Activated CD4-positive, alpha-beta T cell treated with anti-CD3 and anti-CD28 coated beads, Interleukin-2, amount 10 ng/mL, durations not matched to agents 7 days and 5 days (primary cell): ENCODE measurements around the gene MAP3K7. TPM values are rescaled to one million over a fixed set of nuclear protein-coding genes. Genes with fewer than 3 reads are reported as not detected.

Experiments used
- CTCF ChIA-PET: fragments of 350-600 bp; sonication (Branson Sonifier 250); formaldehyde crosslinking; loops from one replicate; lab custom pipeline; 2021; ENCODE audit warnings: antibody characterized with exemption; lab: Charles Lee
- POLR2A ChIA-PET: fragments of 350-600 bp; sonication (Branson Sonifier 250); formaldehyde crosslinking; loops from one replicate; lab custom pipeline; 2021; ENCODE audit warnings: antibody characterized with exemption; lab: Charles Lee
- DNase-seq: peaks from one replicate; pipeline ENCODE4 v3.0.0-alpha.2; 2020
- H3K27ac Mint-ChIP-seq: one replicate; pipeline ENCODE4 v1.8.0; 2021; ENCODE audit warnings: mild to moderate bottlenecking, moderate library complexity, mixed read lengths
- H3K27me3 Mint-ChIP-seq: one replicate; pipeline ENCODE4 v1.8.0; 2021; ENCODE audit warnings: mixed read lengths
- H3K36me3 Mint-ChIP-seq: one replicate; pipeline ENCODE4 v1.8.0; 2021; ENCODE audit warnings: low read depth, mixed read lengths
- H3K4me1 Mint-ChIP-seq: one replicate; pipeline ENCODE4 v1.8.0; 2021; ENCODE audit warnings: mixed read lengths
- H3K4me3 Mint-ChIP-seq: one replicate; pipeline ENCODE4 v1.8.0; 2021; ENCODE audit warnings: mild to moderate bottlenecking, moderate library complexity, mixed read lengths
- H3K9me3 Mint-ChIP-seq: one replicate; pipeline ENCODE4 v1.8.0; 2021; ENCODE audit warnings: mixed read lengths
- total RNA-seq, 2 experiments: library from RNA; stranded (reverse); gene quantifications; one replicate each; pipeline ENCODE4 v1.2.3, GENCODE V29; 2021

The MAP3K7 gene
- total RNA-seq, 2 experiments from 2014 or later: 29.1 to 35.2 TPM

GRCh38 chr6:90502866-90503407, 83.9 kb downstream of the MAP3K7 start:
- no peak for DNase-seq
- ChIA-PET CTCF (interaction anchor here (0.6 to 1.5 kb wide), 2 partner anchors 19 to 150 kb away, joined by 3 to 8 read pairs; no protein-coding TSS in a partner anchor), POLR2A (no interaction called here)
- H3K27me3 Mint-ChIP-seq: peaks cover 19% of the 10 kb centered on the region
- no peaks in the 10 kb centered on the region for H3K36me3 Mint-ChIP-seq
- H3K27ac Mint-ChIP-seq: no peak overlapping the region
- H3K4me3 Mint-ChIP-seq: no peak overlapping the region
- H3K4me1 Mint-ChIP-seq: peaks cover 10% of the 10 kb centered on the region
- H3K9me3 Mint-ChIP-seq: peaks cover under 1% of the 10 kb centered on the region

GRCh38 chr6:90502381-90502780, 84.5 kb downstream of the MAP3K7 start:
- CTCF ChIA-PET: no interaction called here
- H3K4me1 Mint-ChIP-seq: peaks cover 10% of the 10 kb centered on the region

GRCh38 chr6:90500458-90500857, 86.4 kb downstream of the MAP3K7 start:
- H3K27me3 Mint-ChIP-seq: peaks cover 25% of the 10 kb centered on the region

More at GRCh38 chr6:90502381-90502780, 84.5 kb downstream of the MAP3K7 start:
- peaks cover 25% of the 10 kb centered on the region for H3K27me3 Mint-ChIP-seq
- no peaks in the 10 kb centered on the region for H3K9me3 Mint-ChIP-seq
- H3K4me3 Mint-ChIP-seq: no peak overlapping the region
- POLR2A ChIA-PET: no interaction called here
- no peak overlapping the region for H3K27ac Mint-ChIP-seq
- no peak for DNase-seq
- H3K36me3 Mint-ChIP-seq: no peaks in the 10 kb centered on the region

GRCh38 chr6:90497411-90497810, 89.5 kb downstream of the MAP3K7 start:
- Mint-ChIP-seq H3K27ac (no peak overlapping the region), H3K4me3 (no peak overlapping the region), H3K27me3 (peaks cover 20% of the 10 kb centered on the region), H3K9me3 (no peaks in the 10 kb centered on the region), H3K36me3 (no peaks in the 10 kb centered on the region), H3K4me1 (peaks cover 7% of the 10 kb centered on the region)
- no peak for DNase-seq
- ChIA-PET CTCF (interaction anchor here (0.8 to 1.7 kb wide), 5 partner anchors 9 to 293 kb away, joined by 3 to 5 read pairs (median 3); no protein-coding TSS in a partner anchor), POLR2A (no interaction called here)

More at GRCh38 chr6:90500458-90500857, 86.4 kb downstream of the MAP3K7 start:
- ChIA-PET CTCF (interaction anchor here (0.6 to 1.5 kb wide), 5 partner anchors 8 to 560 kb away, joined by 3 to 4 read pairs (median 3); no protein-coding TSS in a partner anchor), POLR2A (no interaction called here)
- no peaks in the 10 kb centered on the region for H3K9me3 Mint-ChIP-seq
- H3K4me3 Mint-ChIP-seq: no peak overlapping the region
- DNase-seq: no peak
- H3K27ac Mint-ChIP-seq: no peak overlapping the region
- H3K4me1 Mint-ChIP-seq: peaks cover 10% of the 10 kb centered on the region
- no peaks in the 10 kb centered on the region for H3K36me3 Mint-ChIP-seq

GRCh38 chr6:90496258-90497016, 90.4 kb downstream of the MAP3K7 start:
- no peaks in the 10 kb centered on the region for H3K36me3 Mint-ChIP-seq
- CTCF ChIA-PET: interaction anchor here (1.7 kb wide), 1 partner anchor 292 kb away, joined by 3 read pairs; no protein-coding TSS in a partner anchor
- H3K27ac Mint-ChIP-seq: no peak overlapping the region
- H3K27me3 Mint-ChIP-seq: peaks cover 26% of the 10 kb centered on the region
- POLR2A ChIA-PET: no interaction called here
- peaks cover 7% of the 10 kb centered on the region for H3K4me1 Mint-ChIP-seq
- DNase-seq: no peak
- no peaks in the 10 kb centered on the region for H3K9me3 Mint-ChIP-seq
- H3K4me3 Mint-ChIP-seq: no peak overlapping the region

DNA sequence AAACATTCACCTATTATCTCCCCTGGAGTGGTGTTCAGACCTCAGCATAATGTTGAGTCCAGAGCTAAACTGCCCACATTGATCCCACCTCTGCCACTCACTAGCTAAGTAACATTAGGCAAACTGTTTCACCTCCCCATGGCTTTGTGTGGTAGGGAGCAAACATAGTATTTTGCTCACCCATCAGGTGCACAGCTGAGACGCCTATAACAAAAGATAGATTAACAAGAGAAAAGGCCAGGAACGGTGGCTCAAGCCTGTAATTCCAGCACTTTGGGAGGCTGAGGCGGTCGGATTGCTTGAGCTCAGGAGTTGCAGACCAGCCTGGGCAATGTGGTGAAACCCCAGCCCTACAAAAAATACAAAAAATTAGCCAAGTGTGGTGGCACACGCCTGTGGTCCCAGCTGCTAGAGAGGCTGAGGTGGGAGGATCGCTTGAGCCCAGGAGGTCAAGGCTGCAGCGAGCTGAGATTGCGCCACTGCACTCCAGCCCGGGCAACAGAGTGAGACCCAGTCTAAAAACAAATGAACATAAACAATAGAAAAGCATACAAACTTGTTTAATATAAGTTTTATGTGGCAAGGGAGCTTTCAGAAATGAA, 91.6 kb downstream of the MAP3K7 start:
- Mint-ChIP-seq H3K27me3 (peaks cover 29% of the 10 kb centered on the region), H3K4me1 (peaks cover 7% of the 10 kb centered on the region), H3K4me3 (no peak overlapping the region), H3K9me3 (no peaks in the 10 kb centered on the region), H3K27ac (no peak overlapping the region), H3K36me3 (no peaks in the 10 kb centered on the region)
- DNase-seq: no peak
- ChIA-PET POLR2A (no interaction called here), CTCF (interaction anchor here (0.8 kb wide), 1 partner anchor 9 kb away, joined by 4 read pairs; no protein-coding TSS in a partner anchor)

- POLR2A ChIA-PET: no interaction called here
- Mint-ChIP-seq H3K4me1 (peaks cover 7% of the 10 kb centered on the region), H3K27me3 (peaks cover 30% of the 10 kb centered on the region), H3K27ac (no peak overlapping the region), H3K36me3 (no peaks in the 10 kb centered on the region), H3K4me3 (no peak overlapping the region), H3K9me3 (no peaks in the 10 kb centered on the region)
- no peak for DNase-seq
- CTCF ChIA-PET: interaction anchor here (0.7 to 1.2 kb wide), 5 partner anchors 10 to 564 kb away, joined by 3 read pairs; no protein-coding TSS in a partner anchor
Measured at GRCh38 chr6:90494067-90494780, 92.6 kb downstream of the MAP3K7 start.

DNA sequence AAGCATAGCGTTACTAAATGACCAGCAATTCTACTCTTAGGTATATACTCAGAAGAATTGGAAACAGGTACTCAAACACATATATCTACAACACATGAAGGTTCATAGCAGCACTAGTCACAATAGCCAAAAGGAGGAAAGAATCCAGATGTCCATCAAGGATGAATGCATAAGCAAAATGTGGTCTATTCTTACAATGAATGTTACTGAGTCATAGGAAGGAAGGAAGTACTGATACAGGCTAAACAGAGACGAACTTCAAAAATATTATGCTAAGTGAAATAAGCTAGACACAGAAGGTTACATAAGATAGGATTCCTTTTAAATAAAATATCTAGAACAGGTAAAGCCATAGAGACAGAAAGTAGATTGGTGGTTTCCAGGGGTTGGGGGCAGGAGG, 93.5 kb downstream of the MAP3K7 start:
- ChIA-PET POLR2A (no interaction called here), CTCF (interaction anchor here (0.7 to 1.4 kb wide), 3 partner anchors 8 to 305 kb away, joined by 3 read pairs; no protein-coding TSS in a partner anchor)
- H3K4me1 Mint-ChIP-seq: peaks cover 7% of the 10 kb centered on the region
- DNase-seq: no peak
- peaks cover 22% of the 10 kb centered on the region for H3K27me3 Mint-ChIP-seq
- H3K36me3 Mint-ChIP-seq: no peaks in the 10 kb centered on the region
- no peaks in the 10 kb centered on the region for H3K9me3 Mint-ChIP-seq
- no peak overlapping the region for H3K4me3 Mint-ChIP-seq
- H3K27ac Mint-ChIP-seq: no peak overlapping the region

DNA sequence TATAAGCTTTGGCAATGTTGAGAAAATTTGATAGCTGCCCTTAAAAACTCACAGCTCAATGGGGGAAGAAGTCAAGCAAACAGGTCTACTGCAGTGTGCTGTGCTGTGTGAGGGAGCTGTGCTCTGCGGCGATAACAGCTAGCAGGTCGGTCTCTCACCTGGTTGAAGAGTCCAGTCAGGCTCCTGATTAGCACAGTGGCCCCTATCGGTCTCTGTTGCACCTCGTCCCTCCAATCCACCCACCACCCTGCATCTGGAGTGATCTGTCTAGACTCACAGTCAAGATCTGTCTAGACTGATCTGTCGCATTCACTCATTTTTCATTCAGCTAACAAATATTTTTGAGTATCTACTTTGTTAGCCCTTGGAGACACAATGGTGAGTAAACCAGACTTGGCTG, 94.1 kb downstream of the MAP3K7 start:
- H3K27me3 Mint-ChIP-seq: peaks cover 19% of the 10 kb centered on the region
- no peaks in the 10 kb centered on the region for H3K36me3 Mint-ChIP-seq
- ChIA-PET CTCF (interaction anchor here (0.5 to 1.4 kb wide), 4 partner anchors 8 to 750 kb away, joined by 3 read pairs; no protein-coding TSS in a partner anchor), POLR2A (no interaction called here)
- no peak overlapping the region for H3K4me3 Mint-ChIP-seq
- H3K9me3 Mint-ChIP-seq: peaks cover 3% of the 10 kb centered on the region
- no peak overlapping the region for H3K27ac Mint-ChIP-seq
- no peak for DNase-seq
- peaks cover 7% of the 10 kb centered on the region for H3K4me1 Mint-ChIP-seq

GRCh38 chr6:90492369-90492768, 94.5 kb downstream of the MAP3K7 start:
- Mint-ChIP-seq H3K4me3 (no peak overlapping the region), H3K9me3 (peaks cover 6% of the 10 kb centered on the region), H3K27ac (no peak overlapping the region), H3K27me3 (peaks cover 17% of the 10 kb centered on the region), H3K36me3 (no peaks in the 10 kb centered on the region), H3K4me1 (peaks cover 7% of the 10 kb centered on the region)
- CTCF ChIA-PET: interaction anchor here (0.5 to 1.4 kb wide), 3 partner anchors 9 to 749 kb away, joined by 3 read pairs; no protein-coding TSS in a partner anchor
- no peak for DNase-seq
- POLR2A ChIA-PET: no interaction called here

DNA sequence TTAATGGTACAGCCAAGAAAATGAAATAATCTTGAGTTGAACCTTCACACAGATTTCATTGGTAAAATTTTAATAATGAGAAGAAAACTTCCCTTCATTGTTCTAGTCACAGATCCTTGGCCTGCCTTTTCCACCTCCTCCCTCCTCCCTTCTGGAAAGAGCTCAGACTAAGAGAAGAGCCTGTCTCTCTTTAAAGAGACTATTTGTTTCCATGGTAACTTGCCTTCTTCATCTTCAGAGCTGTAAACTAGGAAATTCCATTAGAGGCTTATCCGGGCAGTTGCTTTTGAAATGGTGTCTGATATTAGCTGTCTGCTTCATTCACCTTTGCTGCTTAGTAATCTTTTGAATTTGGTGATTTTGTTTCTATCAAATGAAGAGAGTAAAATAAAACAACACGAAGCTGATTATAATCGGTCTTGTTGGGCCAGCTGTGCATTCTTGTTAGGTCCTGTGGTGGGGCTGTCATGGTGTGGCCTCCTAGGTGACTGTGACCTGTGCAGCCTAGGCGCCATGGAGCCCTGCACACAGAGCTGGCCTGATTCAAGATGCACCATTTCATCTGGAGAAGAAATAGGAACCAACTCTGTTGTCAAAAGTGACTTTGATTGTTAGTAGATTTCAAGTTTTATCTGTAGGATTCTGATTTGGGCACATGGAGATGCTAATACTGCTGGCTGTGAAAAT, 96.7 kb downstream of the MAP3K7 start:
- DNase-seq: no peak
- no peak overlapping the region for H3K4me3 Mint-ChIP-seq
- H3K36me3 Mint-ChIP-seq: peaks cover 8% of the 10 kb centered on the region
- ChIA-PET CTCF (interaction anchor here (0.7 to 1.7 kb wide), 3 partner anchors 11 to 202 kb away, joined by 3 to 7 read pairs (median 3); no protein-coding TSS in a partner anchor), POLR2A (no interaction called here)
- peaks cover 9% of the 10 kb centered on the region for H3K4me1 Mint-ChIP-seq
- H3K27ac Mint-ChIP-seq: no peak overlapping the region
- peaks cover 16% of the 10 kb centered on the region for H3K27me3 Mint-ChIP-seq
- H3K9me3 Mint-ChIP-seq: peaks cover 15% of the 10 kb centered on the region

GRCh38 chr6:90488816-90489215, 98.1 kb downstream of the MAP3K7 start:
- ChIA-PET POLR2A (no interaction called here), CTCF (no interaction called here)
- Mint-ChIP-seq H3K27me3 (peaks cover 16% of the 10 kb centered on the region), H3K27ac (no peak overlapping the region), H3K4me1 (peaks cover 9% of the 10 kb centered on the region), H3K9me3 (peaks cover 17% of the 10 kb centered on the region), H3K36me3 (peaks cover 8% of the 10 kb centered on the region), H3K4me3 (no peak overlapping the region)
- DNase-seq: no peak
